GM12801 (cell line): Measurements from ENCODE around the gene ECSCR.

Source experiments
- TF ChIP-seq, protein P1 (sequence below): IDR thresholded peaks from one replicate; pipeline ENCODE4 v1.5.1; 2011; ENCODE audit warnings: control low read depth; ENCODE audit not compliant: insufficient read length; ENCODE audit errors: extremely low read depth

ECSCR gene

GRCh38 chr5:139486201-139486600 lies 23.7 kb upstream of the ECSCR start:
- TF ChIP-seq, protein P1, sequence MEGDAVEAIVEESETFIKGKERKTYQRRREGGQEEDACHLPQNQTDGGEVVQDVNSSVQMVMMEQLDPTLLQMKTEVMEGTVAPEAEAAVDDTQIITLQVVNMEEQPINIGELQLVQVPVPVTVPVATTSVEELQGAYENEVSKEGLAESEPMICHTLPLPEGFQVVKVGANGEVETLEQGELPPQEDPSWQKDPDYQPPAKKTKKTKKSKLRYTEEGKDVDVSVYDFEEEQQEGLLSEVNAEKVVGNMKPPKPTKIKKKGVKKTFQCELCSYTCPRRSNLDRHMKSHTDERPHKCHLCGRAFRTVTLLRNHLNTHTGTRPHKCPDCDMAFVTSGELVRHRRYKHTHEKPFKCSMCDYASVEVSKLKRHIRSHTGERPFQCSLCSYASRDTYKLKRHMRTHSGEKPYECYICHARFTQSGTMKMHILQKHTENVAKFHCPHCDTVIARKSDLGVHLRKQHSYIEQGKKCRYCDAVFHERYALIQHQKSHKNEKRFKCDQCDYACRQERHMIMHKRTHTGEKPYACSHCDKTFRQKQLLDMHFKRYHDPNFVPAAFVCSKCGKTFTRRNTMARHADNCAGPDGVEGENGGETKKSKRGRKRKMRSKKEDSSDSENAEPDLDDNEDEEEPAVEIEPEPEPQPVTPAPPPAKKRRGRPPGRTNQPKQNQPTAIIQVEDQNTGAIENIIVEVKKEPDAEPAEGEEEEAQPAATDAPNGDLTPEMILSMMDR: no peak

DNA sequence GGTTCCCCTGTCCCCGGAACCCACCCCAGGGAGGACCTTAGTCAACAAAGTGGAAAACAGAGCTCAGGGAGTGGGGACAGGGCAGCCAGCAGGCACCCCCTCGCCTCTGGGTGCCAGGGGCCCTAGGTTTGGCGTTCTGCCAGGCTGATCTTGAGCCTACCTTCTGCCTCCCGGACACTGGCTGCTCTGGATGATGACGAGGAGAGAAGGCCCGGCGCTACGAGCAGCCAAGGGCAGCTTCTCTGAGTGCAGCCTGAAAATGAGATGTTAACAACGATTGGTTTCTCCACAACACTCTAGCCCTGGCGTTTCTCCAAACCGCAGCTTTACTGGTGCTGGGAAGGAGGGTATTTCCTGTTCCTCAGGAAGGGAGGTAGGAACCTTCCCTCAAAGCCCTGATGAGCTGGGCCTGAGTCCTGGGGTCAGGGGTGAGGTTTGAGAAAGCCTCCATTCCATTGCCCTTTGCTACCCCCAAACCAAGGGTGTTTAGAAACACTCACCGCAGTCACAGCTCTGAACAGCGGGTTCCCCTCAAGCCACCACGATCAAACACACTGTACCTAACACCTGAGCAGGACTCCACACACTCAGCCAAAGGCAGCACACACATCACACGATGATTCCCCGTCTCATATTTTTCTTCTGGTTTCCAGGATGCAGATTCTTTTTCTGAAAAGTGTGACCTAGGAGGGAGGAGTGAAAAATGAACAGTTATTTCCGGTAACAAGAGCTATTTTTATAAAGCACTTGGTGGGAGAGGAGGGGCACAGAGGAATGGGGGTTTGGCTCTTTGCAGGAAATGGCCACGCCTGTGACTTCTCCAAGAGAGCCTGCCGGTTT lies 19.7 kb upstream of the ECSCR start, which contains the start of gene STING1:
STING1 (minus strand) TSS at position 709 of the 840 bp plus-strand sequence. CDS start 1,054 bp downstream, outside the sequence.
- TF ChIP-seq, protein P1: no peak

GRCh38 chr5:139481580-139482049 lies 19.1 kb upstream of the ECSCR start:
- TF ChIP-seq, protein P1: no peak

DNA sequence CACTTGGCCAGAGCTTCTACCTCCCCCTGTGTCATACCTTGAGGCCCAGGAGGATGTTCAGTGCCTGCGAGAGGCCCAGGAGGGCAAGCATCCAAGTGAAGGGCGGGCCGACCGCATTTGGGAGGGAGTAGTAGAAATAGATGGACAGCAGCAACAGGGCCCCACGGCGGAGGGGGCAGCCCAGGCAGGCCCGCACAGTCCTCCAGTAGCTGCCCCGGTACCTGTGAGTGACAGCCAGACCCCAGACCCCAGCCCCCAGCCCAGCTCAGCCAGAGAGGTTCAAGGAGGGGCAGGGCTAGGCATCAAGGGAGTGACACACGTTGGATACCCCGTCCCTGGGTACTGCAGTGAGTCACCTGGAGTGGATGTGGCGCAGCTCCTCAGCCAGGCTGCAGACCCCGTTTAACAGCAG lies 18.6 kb upstream of the ECSCR start:
- TF ChIP-seq, protein P1: no peak

DNA sequence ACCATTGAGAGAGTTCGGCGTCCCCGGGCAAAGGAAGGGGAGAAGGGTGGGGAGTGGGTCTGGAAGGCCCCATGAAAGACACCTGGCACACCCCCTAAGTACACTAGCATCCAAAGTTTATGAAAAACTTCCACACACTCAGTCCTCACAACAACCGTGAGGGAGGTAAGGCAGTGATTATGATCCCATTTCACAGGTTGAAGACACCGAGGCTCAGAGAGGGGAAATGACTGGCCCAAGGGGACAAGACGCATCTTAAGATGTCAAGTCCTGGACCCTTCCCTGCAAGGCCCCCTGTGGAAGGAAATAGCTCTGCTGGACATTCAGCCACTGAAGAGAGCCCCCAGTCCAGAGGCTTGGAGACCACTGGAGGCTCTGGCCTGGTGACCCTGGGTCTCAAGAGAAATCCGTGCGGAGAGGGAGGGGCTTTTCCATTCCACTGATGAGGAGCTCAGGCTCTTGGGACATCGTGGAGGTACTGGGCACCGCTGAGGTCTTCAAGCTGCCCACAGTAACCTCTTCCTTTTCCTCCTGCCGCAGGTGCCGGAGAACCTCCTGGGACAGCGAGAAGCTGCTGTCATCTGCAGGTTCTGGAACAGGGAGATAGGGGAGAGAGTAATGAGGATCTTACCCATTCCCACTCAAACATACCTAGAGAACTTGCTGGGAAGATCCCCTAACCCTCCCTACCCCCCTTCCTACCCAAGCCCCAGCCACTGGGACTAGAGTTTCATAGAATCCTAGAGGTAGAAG lies 13.5 kb upstream of the ECSCR start:
- TF ChIP-seq, protein P1: no peak

GRCh38 chr5:139474890-139475791 lies 12.6 kb upstream of the ECSCR start:
- TF ChIP-seq, protein P1: no peak
